ENCODE measurements around the gene CNTNAP4. TPM values are rescaled to one million over a fixed set of nuclear protein-coding genes. Genes with fewer than 3 reads are reported as not detected.
A peak's percentile ranks its signal among the peaks of the same experiment; 100 is the strongest.

The CNTNAP4 gene
- polyA plus RNA-seq (ENCODE audit: insufficient read length) = 0.48 TPM
- long read RNA-seq, donor 1 = 0 reads
- long read RNA-seq, donor 2 = 0 reads
- long read RNA-seq, donor 3, partial matches to known transcripts = 0 of 1 reads
- long read RNA-seq, donor 3, other reads (novel, unspliced or antisense) = 0 of 1 reads
- long read RNA-seq, donor 4 = 0 reads
- long read RNA-seq, donor 5 = 0 reads
- long read RNA-seq, donor 6 = 0 reads
- long read RNA-seq, donor 7 = 0 reads
- long read RNA-seq, donor 8 = 0 reads

GRCh38 chr16:76276745-76277438 is at the start of gene CNTNAP4:
Gene CNTNAP4 (plus strand): TSS chr16:76277401. CDS start chr16:76277663, 262 bp downstream.
- no peak for DNase-seq

- no peak for DNase-seq
These were observed 48.6 kb upstream of the CNTNAP4 start for GRCh38 chr16:76228546-76229146.

GRCh38 chr16:76232704-76233103 is 44.5 kb upstream of the CNTNAP4 start:
- no peak for DNase-seq

GRCh38 chr16:76235025-76235424 is 42.2 kb upstream of the CNTNAP4 start:
- no peak for DNase-seq

GRCh38 chr16:76235426-76235825 is 41.8 kb upstream of the CNTNAP4 start:
- DNase-seq = no peak

- no peak for DNase-seq
These were observed 39.7 kb upstream of the CNTNAP4 start for GRCh38 chr16:76237471-76237870.

GRCh38 chr16:76241755-76242154 is 35.4 kb upstream of the CNTNAP4 start:
- no peak for DNase-seq

- DNase-seq = no peak
These were observed 33.6 kb upstream of the CNTNAP4 start for GRCh38 chr16:76243620-76244019.

GRCh38 chr16:76246587-76246986 is 30.6 kb upstream of the CNTNAP4 start:
- DNase-seq = no peak

GRCh38 chr16:76265434-76266045 is 11.7 kb upstream of the CNTNAP4 start:
- peak; percentile 17 for DNase-seq

GRCh38 chr16:76268824-76269223 is 8.4 kb upstream of the CNTNAP4 start:
- DNase-seq = no peak

GRCh38 chr16:76277460-76278030 is 344 bp downstream of the CNTNAP4 start:
- no peak for DNase-seq

- DNase-seq = no peak
These were observed 885 bp downstream of the CNTNAP4 start for GRCh38 chr16:76278086-76278485.

GRCh38 chr16:76278980-76279379 is 1.8 kb downstream of the CNTNAP4 start:
- peak; percentile 30 for DNase-seq

- DNase-seq = no peak
These were observed 3.4 kb downstream of the CNTNAP4 start for GRCh38 chr16:76280421-76281215.

GRCh38 chr16:76287466-76287865 is 10.3 kb downstream of the CNTNAP4 start:
- no peak for DNase-seq

GRCh38 chr16:76292218-76292617 is 15.0 kb downstream of the CNTNAP4 start:
- no peak for DNase-seq

GRCh38 chr16:76293980-76294379 is 16.8 kb downstream of the CNTNAP4 start:
- no peak for DNase-seq

GRCh38 chr16:76294396-76295214 is 17.4 kb downstream of the CNTNAP4 start:
- no peak for DNase-seq

GRCh38 chr16:76297941-76298340 is 20.7 kb downstream of the CNTNAP4 start:
- DNase-seq = no peak
